Motor neuron (in vitro differentiated cells): Measurements from ENCODE around the gene KLHL3. TPM values are rescaled to one million over a fixed set of nuclear protein-coding genes. Genes with fewer than 3 reads are reported as not detected.

Source experiments
- ATAC-seq, 8 experiments: fragments of 200-7000 bp; cut with Tn5 transposase; replicated peaks in 6 of 8; 2 replicates each; pipeline ENCODE4 v1.8.0; 2021; ENCODE audit warnings: mild to moderate bottlenecking in 8 of 8, moderate library complexity in 8 of 8
- H3K27ac ChIP-seq, 2 donors: fragments of 250-450 bp; sonication (Bioruptor Pico); 2 replicates each; pipeline ENCODE4 v1.9.0; 2021; ENCODE audit warnings: antibody characterized with exemption in 2 of 2, mild to moderate bottlenecking in 2 of 2, moderate library complexity in 1 of 2
- H3K4me1 ChIP-seq, 2 donors: fragments of 250-450 bp; sonication (Bioruptor Pico); replicated peaks in 1 of 2; 2 replicates each; pipeline ENCODE4 v1.6.1; 2021; ENCODE audit warnings: antibody characterized with exemption in 2 of 2, mild to moderate bottlenecking in 2 of 2, moderate library complexity in 1 of 2
- H3K4me3 ChIP-seq, 5 donors: fragments of 250-450 bp; sonication (Bioruptor Pico); 2 replicates each; pipeline ENCODE4 v1.9.0; 2021; ENCODE audit warnings: antibody characterized with exemption in 5 of 5, mild to moderate bottlenecking in 5 of 5, moderate library complexity in 4 of 5
- WGBS, 10 experiments: fragments of 450-650 bp; shearing (Covaris generic); methylation state at CpG; one replicate each; pipeline ENCODE4 v1.0.0; 2022; 5-methylcytosine and 5-hydroxymethylcytosine counted together
- in situ Hi-C, 9 experiments: fragments of 400-800 bp; cut with MboI; loops; one replicate each; pipeline ENCODE4 v1.15.0; 2021; ENCODE audit warnings: low sequenced_read_pairs in 9 of 9, low pct_unique_long_range_greater_than_20kb in 2 of 9; ENCODE audit not compliant: unreplicated experiment in 9 of 9
- total RNA-seq, 8 experiments: library from RNA; unstranded; fragments of 300-600 nt; gene quantifications; 2 replicates each; pipeline versions ENCODE4 v1.2.3 to v1.2.4, GENCODE V29; 2022

The KLHL3 gene
- total RNA-seq, 8 experiments from 2014 or later: 2.3 to 7.2 (median 5.0) TPM

DNA sequence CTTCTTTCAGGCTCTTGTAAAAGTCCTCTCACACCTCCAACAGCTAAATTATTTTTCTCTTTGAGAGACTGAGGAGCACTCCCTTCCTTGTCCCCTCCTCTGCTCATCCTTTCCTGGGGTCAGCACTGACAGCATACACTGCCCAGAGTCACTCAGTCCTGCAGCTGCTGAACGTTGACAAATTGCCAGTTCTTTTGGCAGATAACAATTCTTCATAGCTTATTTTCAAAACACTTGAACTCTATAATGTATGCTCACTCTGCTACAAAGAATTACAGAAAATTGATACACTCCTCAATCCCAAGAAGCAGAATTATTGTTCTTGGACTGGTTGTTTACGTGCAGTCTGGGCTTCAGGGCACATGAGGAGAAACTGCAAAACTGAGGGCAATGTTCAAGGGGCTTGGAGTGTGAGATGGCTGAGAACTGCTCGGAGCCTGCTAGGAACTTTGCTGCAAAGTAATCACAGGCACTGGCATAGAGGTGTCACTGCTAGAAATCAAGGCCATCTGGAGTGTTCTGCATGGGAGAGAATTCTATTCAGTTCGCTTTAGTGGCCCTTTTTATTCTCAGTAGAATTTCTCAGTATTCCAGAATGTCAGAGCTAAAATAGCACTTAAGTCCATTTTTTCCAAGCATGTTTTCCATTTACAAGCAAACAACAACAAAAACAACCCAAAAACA, 140.4 kb downstream of the KLHL3 start:
- Histone ChIP-seq H3K27ac (no peak overlapping the region), H3K4me1 (no peaks in the 10 kb centered on the region), H3K4me3 (no peak overlapping the region)
- 0 to 87% (median 47%) methylated on average over 1 to 3 of the region's 4 CpGs; no CpG with 5 or more reads in 1 of the 10 experiments for WGBS, 10 experiments
- in situ Hi-C loops: no loop called here
- no peak for ATAC-seq

DNA sequence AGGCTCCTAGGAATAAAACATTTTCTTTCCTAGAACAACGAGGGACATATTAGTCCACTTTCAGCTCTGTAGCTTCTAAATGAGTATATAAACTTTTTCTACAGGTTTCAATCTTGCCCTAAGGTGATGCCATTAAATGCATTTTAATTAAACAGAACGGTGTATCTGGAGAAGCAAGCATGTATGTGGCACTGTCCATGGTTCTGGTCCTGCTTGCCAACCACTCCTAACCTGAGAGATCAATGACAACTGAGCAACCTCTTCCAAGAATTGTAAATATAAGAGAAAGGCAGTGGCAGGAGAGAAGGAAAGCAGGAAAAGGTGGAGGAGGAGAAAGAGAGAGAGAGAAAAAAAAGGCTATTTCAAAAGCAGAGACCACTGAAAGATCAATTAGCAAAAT, 141.2 kb downstream of the KLHL3 start:
- WGBS, 10 experiments: 0 to 63% (median 28%) methylated on average over 1 to 2 of the region's 2 CpGs
- ATAC-seq: no peak
- H3K27ac ChIP-seq: no peak overlapping the region
- in situ Hi-C loops: no loop called here
- H3K4me1 ChIP-seq: no peaks in the 10 kb centered on the region
- H3K4me3 ChIP-seq: no peak overlapping the region

DNA sequence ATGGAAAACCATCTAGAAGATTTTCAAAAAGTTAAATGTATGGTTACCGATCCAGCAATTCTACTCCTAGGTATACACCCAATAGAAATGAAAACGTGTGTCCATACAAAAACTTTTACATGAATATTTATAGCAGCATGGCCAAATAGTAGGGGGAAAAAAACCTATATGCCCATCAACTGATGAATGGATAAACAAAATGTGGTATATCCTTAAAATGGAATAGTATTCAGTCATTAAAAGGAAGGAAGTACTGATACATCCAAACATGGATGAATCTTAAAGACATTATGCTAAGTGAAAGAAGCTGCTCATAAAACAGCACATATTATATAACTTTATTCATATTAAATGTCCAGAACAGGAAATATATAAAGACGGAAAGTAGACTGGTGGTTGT, 143.6 kb downstream of the KLHL3 start:
- WGBS, 10 experiments: 11 to 100% (median 68%) methylated on average over 1 to 3 of the region's 3 CpGs; no CpG with 5 or more reads in 2 of the 10 experiments
- in situ Hi-C loops: no loop called here
- no peak overlapping the region for H3K4me3 ChIP-seq

DNA sequence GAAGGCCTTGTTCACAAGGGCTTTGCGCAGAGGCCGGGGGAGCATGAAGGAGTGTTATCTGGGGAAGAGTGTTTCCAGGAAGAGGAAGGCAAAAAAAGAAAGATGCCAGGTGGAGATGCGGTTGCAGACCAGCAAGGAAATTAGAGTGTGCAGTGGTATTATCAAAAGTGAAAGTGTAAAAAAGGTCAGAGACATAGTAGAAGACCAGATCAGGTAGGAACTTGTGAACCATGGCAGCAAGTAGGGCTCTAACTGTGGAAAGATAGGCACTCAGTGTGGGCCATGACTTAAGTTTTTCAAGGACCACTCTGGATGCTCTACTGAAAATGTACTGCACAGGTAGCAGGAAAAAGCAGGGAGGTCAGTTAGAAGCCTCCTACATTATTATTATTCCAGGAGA, 146.7 kb downstream of the KLHL3 start:
- no peak overlapping the region for H3K27ac ChIP-seq
- ATAC-seq: no peak
- 25 to 100% (median 89%) methylated on average over 1 to 3 of the region's 3 CpGs; no CpG with 5 or more reads in 1 of the 10 experiments for WGBS, 10 experiments
- in situ Hi-C loops: no loop called here
- no peak overlapping the region for H3K4me3 ChIP-seq
- H3K4me1 ChIP-seq: no peaks in the 10 kb centered on the region

More for the DNA sequence above, 143.6 kb downstream of the KLHL3 start:
- ATAC-seq: no peak
- H3K4me1 ChIP-seq: no peaks in the 10 kb centered on the region
- no peak overlapping the region for H3K27ac ChIP-seq

DNA sequence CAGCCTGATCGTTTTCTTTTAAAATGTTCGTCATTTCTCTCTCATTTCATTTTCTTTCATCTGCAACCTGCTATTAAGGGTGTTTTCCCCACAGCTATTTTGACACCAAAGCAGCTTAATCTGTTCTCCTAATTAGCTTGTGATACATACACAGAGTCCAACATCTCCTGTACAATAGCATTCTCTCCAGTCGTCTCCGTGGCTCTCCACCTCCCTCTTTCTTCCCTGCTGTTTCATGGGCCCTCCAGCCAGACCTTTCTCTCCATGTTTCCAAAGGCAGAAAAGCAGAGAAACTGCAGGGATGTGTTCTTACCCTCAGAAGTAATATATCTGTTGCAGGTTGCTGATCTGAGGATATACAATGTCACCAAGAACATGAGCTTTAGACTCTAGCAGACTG, 148.0 kb downstream of the KLHL3 start:
- WGBS, 10 experiments: 5 to 90% (median 53%) methylated on average over 2 to 4 of the region's 4 CpGs; no CpG with 5 or more reads in 1 of the 10 experiments
- H3K27ac ChIP-seq: no peak overlapping the region
- H3K4me1 ChIP-seq: no peaks in the 10 kb centered on the region
- in situ Hi-C loops: no loop called here
- ATAC-seq: no peak
- no peak overlapping the region for H3K4me3 ChIP-seq

- Histone ChIP-seq H3K4me3 (no peak overlapping the region), H3K4me1 (no peaks in the 10 kb centered on the region), H3K27ac (no peak overlapping the region)
- ATAC-seq: peak in 3 of 8 experiments; percentile 38 to 70 (median 61)
- 0 to 89% (median 60%) methylated on average over 1 of the region's 1 CpG; no CpG with 5 or more reads in 2 of the 10 experiments for WGBS, 10 experiments
- in situ Hi-C loops: no loop called here
These were observed 151.6 kb downstream of the KLHL3 start for GRCh38 chr5:137584262-137584661.

GRCh38 chr5:137583129-137583528, 152.8 kb downstream of the KLHL3 start:
- in situ Hi-C loops: no loop called here
- peak in 1 of 8 experiments; percentile 69 for ATAC-seq

DNA sequence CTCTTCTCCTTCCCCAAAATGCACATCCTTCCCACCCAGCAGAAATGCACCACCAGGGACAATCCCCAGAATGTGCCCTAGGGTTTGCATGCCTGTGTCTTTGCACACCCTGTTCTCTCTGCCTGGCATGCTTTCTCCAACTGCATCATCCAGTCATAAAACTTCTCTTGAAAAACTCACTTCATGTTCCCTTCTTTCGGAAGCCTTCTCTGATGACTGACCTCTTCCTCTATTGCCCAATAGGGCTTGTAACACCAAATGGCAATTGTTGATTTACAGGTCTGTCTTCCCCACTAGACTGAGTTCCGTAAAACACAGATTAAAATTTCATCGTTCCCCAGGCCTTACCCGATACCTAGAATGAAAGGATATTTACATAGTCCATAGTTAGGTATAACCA, 153.7 kb downstream of the KLHL3 start:
- 31 to 94% (median 91%) methylated on average over 3 to 4 of the region's 4 CpGs; no CpG with 5 or more reads in 1 of the 10 experiments for WGBS, 10 experiments
- no peak overlapping the region for H3K4me3 ChIP-seq
- H3K27ac ChIP-seq: no peak overlapping the region
- H3K4me1 ChIP-seq: no peaks in the 10 kb centered on the region
- ATAC-seq: no peak
- in situ Hi-C loops: no loop called here

More at GRCh38 chr5:137583129-137583528, 152.8 kb downstream of the KLHL3 start:
- no peak overlapping the region for H3K4me3 ChIP-seq
- 18 to 87% (median 67%) methylated on average over 2 to 3 of the region's 3 CpGs; no CpG with 5 or more reads in 5 of the 10 experiments for WGBS, 10 experiments
- no peaks in the 10 kb centered on the region for H3K4me1 ChIP-seq
- H3K27ac ChIP-seq: no peak overlapping the region

DNA sequence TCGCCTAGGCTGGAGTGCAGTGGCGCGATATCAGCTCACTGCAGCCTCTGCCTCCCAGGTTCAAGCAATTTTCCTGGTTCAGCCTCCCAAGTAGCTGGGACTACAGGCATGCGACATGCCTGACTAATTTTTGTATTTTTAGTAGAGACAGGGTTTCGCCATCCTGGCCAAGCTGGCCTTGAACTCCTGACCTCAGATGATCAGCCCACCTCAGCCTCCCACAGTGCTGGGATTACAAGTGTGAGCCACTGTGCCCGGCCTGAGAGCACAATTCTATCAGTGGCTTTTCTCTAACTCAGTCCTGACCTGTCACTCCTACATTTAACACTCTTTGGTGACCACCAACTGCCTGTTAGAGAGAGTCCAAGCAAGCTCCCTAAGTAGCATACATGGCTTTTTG, 154.1 kb downstream of the KLHL3 start:
- H3K4me3 ChIP-seq: no peak overlapping the region
- H3K4me1 ChIP-seq: no peaks in the 10 kb centered on the region
- 30 to 100% (median 46%) methylated on average over 1 to 6 of the region's 6 CpGs; no CpG with 5 or more reads in 2 of the 10 experiments for WGBS, 10 experiments
- ATAC-seq: no peak
- in situ Hi-C loops: no loop called here
- H3K27ac ChIP-seq: no peak overlapping the region

GRCh38 chr5:137580030-137580429, 155.9 kb downstream of the KLHL3 start:
- no peaks in the 10 kb centered on the region for H3K4me1 ChIP-seq
- peak in 1 of 8 experiments; percentile 34 for ATAC-seq
- in situ Hi-C loops: no loop called here
- WGBS, 10 experiments: 63 to 90% (median 77%) methylated on average over 1 to 3 of the region's 3 CpGs; no CpG with 5 or more reads in 4 of the 10 experiments
- H3K4me3 ChIP-seq: no peak overlapping the region
- no peak overlapping the region for H3K27ac ChIP-seq

- Histone ChIP-seq H3K4me3 (no peak overlapping the region), H3K4me1 (no peaks in the 10 kb centered on the region), H3K27ac (no peak overlapping the region)
- in situ Hi-C loops: no loop called here
- 0 to 73% (median 60%) methylated on average over 1 to 2 of the region's 2 CpGs; no CpG with 5 or more reads in 3 of the 10 experiments for WGBS, 10 experiments
- no peak for ATAC-seq
These were observed 160.0 kb downstream of the KLHL3 start for GRCh38 chr5:137575847-137576246.

GRCh38 chr5:137575211-137575610, 160.7 kb downstream of the KLHL3 start:
- no peaks in the 10 kb centered on the region for H3K4me1 ChIP-seq
- in situ Hi-C loops: no loop called here
- no peak for ATAC-seq
- no peak overlapping the region for H3K4me3 ChIP-seq
- WGBS, 10 experiments: 63 to 100% (median 90%) methylated on average over 1 to 3 of the region's 3 CpGs
- H3K27ac ChIP-seq: no peak overlapping the region

DNA sequence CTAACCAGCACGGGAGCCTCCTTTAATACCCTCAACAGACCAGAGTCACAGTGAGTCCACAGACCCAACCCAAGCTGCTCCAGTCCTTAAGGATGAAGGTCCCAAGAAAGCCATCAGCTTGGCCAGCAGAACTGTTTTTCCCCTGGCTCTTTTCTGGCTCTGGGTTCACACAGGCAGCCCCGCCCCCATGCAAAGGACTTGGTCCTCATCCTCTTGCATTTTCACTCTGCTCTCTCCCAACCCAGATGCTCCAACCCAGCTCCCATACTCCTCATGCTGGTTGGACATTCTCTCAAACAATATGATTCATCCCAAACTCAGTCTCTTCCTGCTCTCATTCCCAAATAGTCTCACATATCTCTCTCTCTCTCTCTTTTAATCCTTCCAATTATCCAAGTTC, 162.5 kb downstream of the KLHL3 start:
- Histone ChIP-seq H3K4me1 (peaks cover 0 to under 1% of the 10 kb centered on the region in 2 donors), H3K27ac (no peak overlapping the region), H3K4me3 (no peak overlapping the region)
- ATAC-seq: no peak
- WGBS, 10 experiments: 40 to 60% (median 56%) methylated on average over 1 to 2 of the region's 2 CpGs; no CpG with 5 or more reads in 5 of the 10 experiments
- in situ Hi-C loops: no loop called here
